SK-N-SH treated with all-trans-retinoic acid at 6 μM for 48 hours (cell line): ENCODE results near the gene LRIG2.
"Not testable (repeated sequence)": the region's sequence is repeated elsewhere in the genome, so short reads cannot be mapped to it uniquely, and the experiment has no call there.

Experiments used
- ATAC-seq: fragments of 200-7000 bp; cut with Tn5 transposase; 3 replicates; pipeline ENCODE4 v1.9.1; 2020; ENCODE audit warnings: mild to moderate bottlenecking, moderate library complexity
- ARNTL ChIP-seq: fragments of 450-650 bp; formaldehyde crosslinking; IDR thresholded peaks from 2 replicates; pipeline ENCODE4 v1.5.0; 2020; ENCODE audit warnings: low read depth, mild to moderate bottlenecking, moderate library complexity, borderline replicate concordance
- BACH2 ChIP-seq: fragments of 250-450 bp; sonication (Bioruptor Pico); IDR thresholded peaks from 2 replicates; pipeline ENCODE4 v1.9.0; 2021; ENCODE audit warnings: mild to moderate bottlenecking, borderline replicate concordance
- CREB5 ChIP-seq: fragments of 250-450 bp; sonication (Bioruptor Pico); IDR thresholded peaks from 2 replicates; pipeline ENCODE4 v1.5.1; 2020; ENCODE audit warnings: low read depth, mild to moderate bottlenecking, moderate library complexity
- CSDC2 ChIP-seq: fragments of 250-450 bp; sonication (Bioruptor Pico); IDR thresholded peaks from 2 replicates; pipeline ENCODE4 v1.5.0; 2020; ENCODE audit warnings: mild to moderate bottlenecking, moderate library complexity
- CSRNP3 ChIP-seq: fragments of 250-450 bp; sonication (Bioruptor Pico); IDR thresholded peaks from 2 replicates; pipeline ENCODE4 v1.5.1; 2021; ENCODE audit warnings: mild to moderate bottlenecking, moderate library complexity
- ESRRG ChIP-seq: fragments of 250-450 bp; sonication (Bioruptor Pico); IDR thresholded peaks from 2 replicates; pipeline ENCODE4 v1.6.1; 2021; ENCODE audit warnings: mild to moderate bottlenecking
- GLIS3 ChIP-seq: fragments of 250-450 bp; sonication (Bioruptor Pico); IDR thresholded peaks from 2 replicates; pipeline ENCODE4 v1.5.0; 2020; ENCODE audit warnings: mild to moderate bottlenecking, moderate library complexity
- ISL1 ChIP-seq: fragments of 250-450 bp; sonication (Bioruptor Pico); IDR thresholded peaks from 2 replicates; pipeline ENCODE4 v2.1.2; 2022; ENCODE audit warnings: mild to moderate bottlenecking, moderate library complexity
- OSR1 ChIP-seq: fragments of 250-450 bp; sonication (Bioruptor Pico); IDR thresholded peaks from 2 replicates; pipeline ENCODE4 v1.8.0; 2022; ENCODE audit warnings: moderate library complexity, mild to moderate bottlenecking, inconsistent platforms
- POU6F1 ChIP-seq: fragments of 250-450 bp; sonication (Bioruptor Pico); IDR thresholded peaks from 2 replicates; pipeline ENCODE4 v1.8.0; 2021; ENCODE audit warnings: low read depth, mild to moderate bottlenecking, moderate library complexity, borderline replicate concordance
- PPARA ChIP-seq: fragments of 250-450 bp; sonication (Bioruptor Pico); IDR thresholded peaks from 2 replicates; pipeline ENCODE4 v1.5.0; 2020; ENCODE audit warnings: mild to moderate bottlenecking, borderline replicate concordance
- RARB ChIP-seq: fragments of 250-450 bp; sonication (Bioruptor Pico); IDR thresholded peaks from 2 replicates; pipeline ENCODE4 v1.8.0; 2021; ENCODE audit warnings: mild to moderate bottlenecking, moderate library complexity
- TCF4 ChIP-seq: fragments of 250-450 bp; sonication (Bioruptor Pico); IDR thresholded peaks from 2 replicates; pipeline ENCODE4 v1.8.0; 2021; ENCODE audit warnings: mild to moderate bottlenecking, moderate library complexity, borderline replicate concordance
- TOX ChIP-seq: fragments of 250-450 bp; sonication (Bioruptor Pico); IDR thresholded peaks from 2 replicates; pipeline ENCODE4 v1.8.0; 2021; ENCODE audit warnings: mild to moderate bottlenecking, moderate library complexity, borderline replicate concordance
- TSHZ2 ChIP-seq: fragments of 250-450 bp; sonication (Bioruptor Pico); IDR thresholded peaks from 2 replicates; pipeline ENCODE4 v1.5.0; 2020; ENCODE audit warnings: mild to moderate bottlenecking, moderate library complexity
- ZC3H10 ChIP-seq: fragments of 250-450 bp; sonication (Bioruptor Pico); IDR thresholded peaks from 2 replicates; pipeline ENCODE4 v1.5.1; 2021; ENCODE audit warnings: mild to moderate bottlenecking, moderate library complexity
- ZFP30 ChIP-seq: fragments of 450-650 bp; formaldehyde crosslinking; IDR thresholded peaks from 2 replicates; pipeline ENCODE4 v1.5.0; 2022; ENCODE audit warnings: mild to moderate bottlenecking, moderate library complexity
- ZNF565 ChIP-seq: fragments of 450-650 bp; formaldehyde crosslinking; conservative IDR thresholded peaks from 2 replicates; pipeline ENCODE4 v1.5.0; 2020; ENCODE audit warnings: low read depth, mild to moderate bottlenecking, moderate library complexity
- ZNF70 ChIP-seq: fragments of 450-650 bp; formaldehyde crosslinking; IDR thresholded peaks from 2 replicates; pipeline ENCODE4 v1.5.0; 2020; ENCODE audit warnings: mild to moderate bottlenecking, moderate library complexity
- TF ChIP-seq, protein P1 (sequence below): fragments of 250-450 bp; sonication (Bioruptor Pico); IDR thresholded peaks from 2 replicates; pipeline ENCODE4 v1.8.0; 2020; ENCODE audit warnings: mild to moderate bottlenecking, moderate library complexity, borderline replicate concordance

Gene LRIG2

GRCh38 chr1:113072757-113073478 is at the start of gene LRIG2:
LRIG2 (plus strand) TSS chr1:113073198; CDS start chr1:113073407, 209 bp downstream.
- no peak for TF ChIP-seq ZNF70
- TF ChIP-seq TCF4 (CRISPR knock-in tag), result no peak
- TF ChIP-seq GLIS3 (CRISPR knock-in tag), result 0 out of 2 replicates have a peak, but pooled peaks have one; percentile 27
- ATAC-seq, result peak; percentile 98

GRCh38 chr1:113023316-113023715 is 49.7 kb upstream of the LRIG2 start:
- ATAC-seq, result not testable (repeated sequence)

DNA sequence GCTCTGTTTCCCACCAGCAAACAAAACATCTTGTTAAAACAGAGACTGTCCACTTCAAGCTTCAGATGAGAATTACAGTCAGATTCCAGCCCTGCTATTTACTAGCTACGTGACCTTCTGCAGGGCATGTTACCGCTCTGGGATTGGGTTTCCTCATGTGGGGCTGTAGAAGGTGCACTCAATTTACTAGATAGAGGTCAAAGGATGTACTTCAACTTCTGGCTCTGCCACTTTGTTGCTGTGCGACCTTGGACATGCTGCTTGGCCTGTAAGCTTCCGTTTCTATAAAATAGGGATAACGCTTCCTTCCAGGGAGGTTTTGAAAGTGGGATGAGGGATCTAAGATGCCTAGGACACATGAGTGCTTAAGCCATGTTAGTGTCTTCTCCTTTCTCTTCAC is 46.0 kb upstream of the LRIG2 start:
- no peak for ATAC-seq
- TF ChIP-seq CSDC2 (CRISPR knock-in tag), result no peak
- no peak for TF ChIP-seq ESRRG
- no peak for TF ChIP-seq ZC3H10
- no peak for TF ChIP-seq OSR1 (CRISPR knock-in tag)
- TF ChIP-seq RARB, result no peak
- TF ChIP-seq, protein P1, sequence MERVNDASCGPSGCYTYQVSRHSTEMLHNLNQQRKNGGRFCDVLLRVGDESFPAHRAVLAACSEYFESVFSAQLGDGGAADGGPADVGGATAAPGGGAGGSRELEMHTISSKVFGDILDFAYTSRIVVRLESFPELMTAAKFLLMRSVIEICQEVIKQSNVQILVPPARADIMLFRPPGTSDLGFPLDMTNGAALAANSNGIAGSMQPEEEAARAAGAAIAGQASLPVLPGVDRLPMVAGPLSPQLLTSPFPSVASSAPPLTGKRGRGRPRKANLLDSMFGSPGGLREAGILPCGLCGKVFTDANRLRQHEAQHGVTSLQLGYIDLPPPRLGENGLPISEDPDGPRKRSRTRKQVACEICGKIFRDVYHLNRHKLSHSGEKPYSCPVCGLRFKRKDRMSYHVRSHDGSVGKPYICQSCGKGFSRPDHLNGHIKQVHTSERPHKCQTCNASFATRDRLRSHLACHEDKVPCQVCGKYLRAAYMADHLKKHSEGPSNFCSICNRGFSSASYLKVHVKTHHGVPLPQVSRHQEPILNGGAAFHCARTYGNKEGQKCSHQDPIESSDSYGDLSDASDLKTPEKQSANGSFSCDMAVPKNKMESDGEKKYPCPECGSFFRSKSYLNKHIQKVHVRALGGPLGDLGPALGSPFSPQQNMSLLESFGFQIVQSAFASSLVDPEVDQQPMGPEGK (CRISPR knock-in tag), result no peak
- TF ChIP-seq CREB5 (CRISPR knock-in tag), result no peak
- no peak for TF ChIP-seq ZNF70
- TF ChIP-seq ZFP30, result no peak
- no peak for TF ChIP-seq BACH2 (CRISPR knock-in tag)
- TF ChIP-seq TOX, result no peak
- TF ChIP-seq ARNTL (CRISPR knock-in tag), result no peak
- TF ChIP-seq CSRNP3 (CRISPR knock-in tag), result no peak
- TF ChIP-seq ISL1 (CRISPR knock-in tag), result no peak
- no peak for TF ChIP-seq PPARA
- no peak for TF ChIP-seq GLIS3 (CRISPR knock-in tag)
- no peak for TF ChIP-seq ZNF565 (CRISPR knock-in tag)

DNA sequence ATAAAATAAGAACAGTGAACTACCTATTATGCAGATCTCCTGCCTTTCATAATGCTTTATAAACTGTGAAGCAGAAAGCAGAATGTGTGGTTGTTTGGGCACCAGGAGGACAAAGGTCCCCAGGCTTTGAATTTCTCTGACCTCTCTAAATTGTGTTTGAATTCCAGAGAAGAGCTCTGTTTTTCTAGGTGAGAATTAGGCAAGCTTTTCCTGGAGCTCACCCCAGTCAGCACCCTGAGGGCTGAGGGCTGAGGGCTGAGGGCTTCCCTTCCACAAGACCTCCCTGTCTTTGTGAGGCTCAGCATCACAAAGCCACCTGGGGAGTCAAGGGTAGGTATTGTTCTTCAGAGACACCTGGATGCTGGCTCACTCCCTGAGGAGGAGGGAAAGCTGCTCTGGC is 45.5 kb upstream of the LRIG2 start:
- no peak for TF ChIP-seq TCF4 (CRISPR knock-in tag)
- TF ChIP-seq TSHZ2 (CRISPR knock-in tag), result no peak
- TF ChIP-seq ZC3H10, result no peak
- TF ChIP-seq PPARA, result no peak
- ATAC-seq, result no peak

GRCh38 chr1:113029822-113030221 is 43.2 kb upstream of the LRIG2 start:
- ATAC-seq, result no peak
- TF ChIP-seq, protein P1 (CRISPR knock-in tag), result no peak
- TF ChIP-seq POU6F1 (no peak), ZC3H10 (no peak), ISL1 (CRISPR knock-in tag) (no peak), RARB (no peak), PPARA (no peak)
